GM18520 (cell line): ENCODE data around the gene MCRIP2.

Experiments used
- ATAC-seq: cut with Tn5 transposase; IDR thresholded peaks from one replicate; pipeline ENCODE4 v1.9.1; 2021; ENCODE audit not compliant: unreplicated experiment

Gene MCRIP2

GRCh38 chr16:616733-617586, 24.7 kb upstream of the MCRIP2 start:
- ATAC-seq, result no peak

- no peak for ATAC-seq
Observed at GRCh38 chr16:617855-618254, 23.8 kb upstream of the MCRIP2 start.

GRCh38 chr16:619476-620100, 22.0 kb upstream of the MCRIP2 start:
- no peak for ATAC-seq

- ATAC-seq, result no peak
Observed at GRCh38 chr16:620700-621525, 20.7 kb upstream of the MCRIP2 start.

GRCh38 chr16:621526-622105, 20.0 kb upstream of the MCRIP2 start:
- no peak for ATAC-seq

- no peak for ATAC-seq
Observed at GRCh38 chr16:622920-623280, 18.7 kb upstream of the MCRIP2 start.

- ATAC-seq, result no peak
Observed at GRCh38 chr16:624526-625070, 17.0 kb upstream of the MCRIP2 start.

GRCh38 chr16:625117-625976, 16.3 kb upstream of the MCRIP2 start:
- ATAC-seq, result no peak

- ATAC-seq, result no peak
Observed at GRCh38 chr16:625977-626765, 15.5 kb upstream of the MCRIP2 start.

GRCh38 chr16:626787-627453, 14.7 kb upstream of the MCRIP2 start:
- ATAC-seq, result no peak

- no peak for ATAC-seq
Observed at GRCh38 chr16:627454-628239, 14.0 kb upstream of the MCRIP2 start.

- no peak for ATAC-seq
Observed at GRCh38 chr16:628321-629061, 13.1 kb upstream of the MCRIP2 start.

- no peak for ATAC-seq
Observed at GRCh38 chr16:629185-629832, 12.3 kb upstream of the MCRIP2 start.

- ATAC-seq, result no peak
Observed at GRCh38 chr16:629833-630248, 11.8 kb upstream of the MCRIP2 start.

- no peak for ATAC-seq
Observed at GRCh38 chr16:630249-630814, 11.3 kb upstream of the MCRIP2 start.

- no peak for ATAC-seq
Observed at GRCh38 chr16:630815-631405, 10.7 kb upstream of the MCRIP2 start, which contains the start of gene WFIKKN1. TSS of gene WFIKKN1 (plus strand) at chr16:630985. CDS start at chr16:631254, 269 bp downstream.
